Measurements from ENCODE around the gene SYCP2.

The SYCP2 gene

DNA sequence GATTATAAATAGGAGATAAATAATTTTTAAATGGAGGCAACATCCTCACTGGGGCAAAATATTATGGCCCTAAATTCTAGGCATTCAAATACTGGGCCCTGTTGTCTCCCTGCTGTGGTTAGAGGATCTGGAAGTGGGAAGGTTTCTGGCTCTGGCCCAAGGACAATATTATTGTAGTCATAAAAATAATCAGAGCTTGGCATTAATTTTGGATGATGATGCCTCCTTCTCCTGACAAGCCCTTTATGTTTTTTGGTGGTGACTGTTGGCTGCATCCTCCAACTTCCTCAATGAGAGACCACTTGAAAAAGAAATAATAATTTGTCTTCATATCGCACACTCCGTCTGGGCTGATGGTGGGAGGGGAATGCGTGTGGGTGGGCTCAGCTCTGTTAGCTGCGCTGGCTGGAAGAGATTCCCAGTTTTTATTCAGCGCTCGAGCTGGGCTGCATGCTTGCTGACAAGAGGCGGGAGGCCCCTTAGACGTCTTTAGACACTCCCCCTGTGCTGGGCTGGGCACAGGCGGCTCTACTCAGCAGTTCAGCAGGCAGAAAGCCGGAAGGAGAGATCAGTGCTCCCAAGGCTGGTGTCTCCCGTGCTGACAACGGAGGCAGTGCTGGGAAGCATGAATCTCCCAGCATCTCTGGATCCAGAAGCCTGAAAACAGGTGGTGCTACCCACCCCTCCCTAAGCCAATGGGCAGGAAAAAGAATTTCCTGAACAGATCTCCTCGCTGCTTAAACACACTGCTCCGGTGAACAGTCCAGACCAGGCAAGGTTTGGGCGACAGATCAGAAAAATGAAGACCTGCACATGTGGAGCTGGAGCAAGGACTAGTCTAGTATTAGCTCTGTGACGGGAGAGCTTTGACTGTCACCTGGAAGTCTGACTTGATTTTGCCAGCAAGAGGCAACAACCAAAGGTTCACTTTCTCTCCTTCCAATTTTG lies 97.7 kb downstream of the SYCP2 start:
- DNase-seq (ENCODE audit: low read depth) = no peak

DNA sequence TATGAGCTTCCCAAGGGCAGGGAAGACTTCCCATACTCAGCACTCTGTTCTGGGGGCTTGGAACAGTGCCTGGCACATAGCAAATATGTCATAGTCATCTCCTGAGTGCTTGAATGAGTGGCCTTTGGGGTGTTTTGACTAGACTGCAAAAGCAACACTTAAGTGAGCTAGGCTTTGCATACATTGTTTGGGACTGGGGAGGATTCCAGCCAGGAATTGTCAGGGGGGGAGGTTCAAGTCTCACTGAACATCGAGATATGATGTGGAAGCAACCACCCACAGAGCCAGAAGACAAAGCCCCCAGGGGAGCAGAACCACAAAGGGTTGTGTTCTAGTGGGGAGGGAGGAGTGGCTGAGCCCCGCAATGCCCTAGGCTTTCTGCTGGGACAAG lies 98.4 kb downstream of the SYCP2 start:
- no peak for DNase-seq (ENCODE audit: low read depth)

DNA sequence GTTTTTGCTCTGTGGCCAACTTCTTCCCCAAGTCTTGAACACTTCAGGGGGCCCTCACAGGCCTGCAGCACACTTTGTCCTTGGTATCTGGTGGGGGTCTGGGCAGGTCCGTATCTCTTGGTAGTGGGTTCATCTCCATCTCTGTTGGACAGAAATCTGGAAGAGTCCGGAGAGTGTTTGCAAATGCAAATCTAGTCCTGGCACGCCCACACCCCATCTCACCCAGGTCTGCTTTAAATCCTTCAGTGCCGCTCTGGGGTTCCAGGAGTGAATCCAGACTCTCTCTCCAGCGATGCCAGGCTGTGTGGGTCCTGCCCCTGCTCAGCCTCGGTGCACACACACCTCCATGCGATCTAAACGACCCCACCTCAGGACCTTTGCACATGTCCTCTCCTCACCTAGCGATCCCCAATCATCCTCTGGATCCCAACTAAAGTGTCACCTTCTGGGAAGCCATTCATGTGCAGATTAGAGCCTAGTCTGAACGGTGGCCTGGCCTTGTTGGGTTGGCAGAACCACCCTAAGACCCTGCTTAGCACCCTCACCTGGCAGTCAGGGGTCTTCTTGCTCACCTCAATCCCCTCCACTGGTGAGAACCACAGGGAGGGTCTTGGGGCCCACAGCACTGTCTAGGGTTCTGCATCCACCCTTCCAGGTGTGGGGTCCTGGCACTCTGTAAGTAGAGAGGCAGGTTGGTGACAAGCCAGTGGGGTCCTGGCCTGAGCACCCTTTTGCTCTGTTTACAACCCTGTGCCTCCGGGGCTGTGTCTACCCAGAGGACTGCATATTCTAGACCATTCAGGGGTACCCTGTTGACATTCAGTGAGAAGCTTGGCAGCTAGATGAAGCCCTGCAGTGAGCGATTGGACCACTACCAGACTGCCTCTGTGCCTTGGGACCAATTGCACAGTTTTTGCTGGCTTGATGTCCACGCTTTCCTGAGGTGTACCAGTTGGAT lies 100.8 kb downstream of the SYCP2 start:
- DNase-seq (ENCODE audit: low read depth) = no peak

DNA sequence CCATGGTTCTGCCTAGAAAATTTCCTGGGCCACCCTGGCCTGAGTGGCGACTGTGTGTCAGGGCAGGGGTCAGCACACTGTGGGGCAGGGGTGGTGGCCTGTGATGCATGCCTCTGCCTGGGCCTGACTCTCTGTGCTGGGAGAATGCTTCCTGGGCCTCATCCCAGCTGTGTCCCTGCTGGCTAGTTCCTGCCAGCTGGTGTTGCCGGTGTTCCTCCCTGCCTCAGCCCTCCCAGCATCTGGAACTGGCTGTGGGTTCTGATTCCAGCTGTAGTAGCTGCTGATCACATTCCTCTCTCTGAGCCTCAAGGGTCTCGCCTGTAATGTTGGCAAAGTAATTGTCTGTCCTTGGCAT lies 101.5 kb downstream of the SYCP2 start:
- no peak for DNase-seq (ENCODE audit: low read depth)

DNA sequence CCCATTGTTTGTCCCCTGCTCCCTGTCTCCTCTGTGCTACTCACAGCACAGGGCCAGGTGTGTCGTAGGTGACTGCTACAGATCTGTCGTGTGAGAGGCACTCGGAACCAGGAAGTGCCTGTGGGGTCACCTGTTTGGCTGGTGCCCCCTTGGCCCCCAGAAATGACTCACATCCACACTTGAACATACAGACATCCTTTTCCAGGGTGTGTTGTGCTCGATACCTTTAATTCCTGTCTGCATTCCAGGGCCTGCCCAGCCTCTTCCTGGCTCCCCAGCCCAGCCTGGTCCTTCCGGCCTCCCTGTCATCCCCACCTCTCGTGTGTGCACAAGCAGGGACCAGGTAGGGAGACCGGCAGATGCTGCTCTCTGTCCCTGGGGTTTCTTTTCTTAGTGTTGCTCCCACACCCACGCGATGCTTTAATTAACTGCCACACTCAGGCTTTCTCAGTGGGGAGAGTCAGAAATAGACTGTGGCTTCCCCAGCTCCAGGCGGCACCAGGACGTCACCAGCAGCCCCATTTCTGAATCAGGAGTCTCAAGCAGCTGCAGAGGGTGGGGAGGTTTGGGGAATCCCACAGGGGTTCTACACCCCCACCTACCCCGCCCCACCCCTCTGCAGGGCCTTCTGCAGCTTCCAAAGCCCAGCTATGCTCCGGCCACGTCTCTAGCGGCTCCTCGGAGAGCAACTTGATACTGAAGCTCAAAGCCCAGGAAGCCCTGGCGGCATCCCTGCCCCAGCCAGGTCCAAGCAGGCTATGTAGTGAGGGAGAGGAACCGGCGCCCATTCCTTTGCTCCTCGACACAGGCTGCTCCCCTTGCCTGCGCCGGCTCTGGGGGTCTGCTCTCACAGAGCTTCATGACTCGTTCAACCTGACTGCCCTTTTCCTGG lies 102.2 kb downstream of the SYCP2 start:
- no peak for DNase-seq (ENCODE audit: low read depth)

DNA sequence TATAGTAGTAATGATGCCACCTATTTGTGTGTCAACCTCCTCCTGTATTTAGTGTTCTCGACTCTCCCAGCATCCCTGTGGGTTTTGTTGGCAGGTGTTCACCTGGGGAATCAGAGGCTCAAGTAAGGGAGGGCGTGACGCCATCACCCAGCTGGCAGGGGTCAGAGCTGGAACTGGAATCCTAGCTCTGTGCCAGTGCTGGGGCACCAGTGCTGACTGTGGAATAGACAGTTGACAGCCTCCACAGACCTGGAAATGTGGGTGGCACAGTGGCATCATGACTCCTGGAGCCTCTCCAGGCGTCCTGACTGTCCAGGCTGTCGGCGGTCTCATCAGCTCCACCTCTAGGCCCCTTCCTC lies 102.8 kb downstream of the SYCP2 start:
- DNase-seq (ENCODE audit: low read depth) = no peak

DNA sequence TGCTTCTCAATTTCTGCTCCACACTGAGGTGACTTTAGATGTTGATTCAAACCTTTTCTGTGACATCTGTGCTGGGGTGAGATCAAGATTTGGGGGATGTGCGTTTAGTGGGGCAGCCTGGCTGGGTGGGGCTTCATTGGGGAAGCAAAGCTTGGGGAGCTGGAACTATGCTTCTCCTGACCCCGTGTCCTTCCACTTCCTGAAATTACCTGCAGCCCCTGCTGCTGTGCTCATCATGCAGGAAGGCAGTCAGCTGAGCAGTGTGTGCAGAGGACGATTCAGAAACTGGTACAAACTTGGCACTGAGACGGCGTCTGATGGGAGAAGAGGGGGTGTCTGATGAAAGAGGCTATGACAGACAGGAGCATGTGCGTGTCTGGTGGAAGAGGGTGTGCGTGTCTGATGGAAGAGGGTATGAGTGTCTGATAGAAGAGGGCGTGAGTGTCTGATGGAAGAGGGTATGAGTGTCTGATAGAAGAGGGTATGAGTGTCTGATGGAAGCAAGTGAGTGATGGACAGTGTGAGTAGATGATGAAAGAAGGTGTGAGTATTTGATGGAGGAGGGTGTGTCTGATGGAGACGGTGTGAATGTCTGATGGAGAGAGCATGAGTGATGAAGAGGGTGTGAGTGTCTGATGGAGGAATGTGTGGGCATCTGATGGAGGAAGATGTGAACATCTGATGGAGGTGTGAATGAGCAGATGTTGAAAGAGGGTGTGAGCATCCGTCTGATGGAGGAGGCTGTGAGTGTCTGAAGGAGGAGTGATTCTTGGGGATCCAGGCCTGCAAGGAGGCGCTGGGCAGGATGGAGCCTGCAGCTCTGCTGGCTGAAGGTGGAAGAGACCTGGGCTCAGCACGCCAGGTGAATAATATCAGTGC lies 103.4 kb downstream of the SYCP2 start:
- no peak for DNase-seq (ENCODE audit: low read depth)

DNA sequence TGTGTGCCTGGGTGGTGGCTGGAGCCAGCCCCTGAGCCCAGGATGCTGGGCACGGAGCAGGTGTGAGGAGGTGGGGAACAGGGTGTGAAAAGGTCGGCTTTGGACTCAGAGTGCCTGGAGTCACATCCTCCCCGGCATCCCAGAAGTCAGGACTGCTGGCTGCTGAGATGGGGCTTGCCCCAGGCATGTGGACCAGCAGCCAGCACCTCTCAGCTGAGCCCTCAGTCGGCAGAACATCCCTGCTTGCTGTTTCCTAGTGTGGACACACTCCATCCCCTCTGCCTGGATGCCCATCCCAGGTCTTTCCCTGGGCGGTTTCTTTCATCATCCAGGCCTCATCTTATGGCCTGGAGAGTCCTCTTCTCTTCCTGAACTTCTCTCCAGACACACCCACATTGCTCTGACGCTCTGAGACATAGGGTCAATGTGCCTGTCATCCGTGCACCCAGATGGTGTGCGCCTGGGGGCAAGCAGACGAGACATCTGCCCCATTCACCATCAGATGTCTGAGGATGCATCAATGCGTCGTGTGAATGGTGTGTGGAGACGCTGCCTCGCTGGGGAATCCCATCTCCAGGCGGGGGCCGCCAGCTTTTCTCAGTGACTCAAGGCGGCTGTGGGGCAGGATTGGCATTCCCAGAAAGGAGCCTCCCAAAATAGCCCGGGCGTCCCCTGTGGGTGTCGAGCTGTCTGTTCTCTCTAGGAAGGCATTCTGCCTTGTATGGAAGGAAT lies 104.2 kb downstream of the SYCP2 start:
- DNase-seq (ENCODE audit: low read depth) = no peak

DNA sequence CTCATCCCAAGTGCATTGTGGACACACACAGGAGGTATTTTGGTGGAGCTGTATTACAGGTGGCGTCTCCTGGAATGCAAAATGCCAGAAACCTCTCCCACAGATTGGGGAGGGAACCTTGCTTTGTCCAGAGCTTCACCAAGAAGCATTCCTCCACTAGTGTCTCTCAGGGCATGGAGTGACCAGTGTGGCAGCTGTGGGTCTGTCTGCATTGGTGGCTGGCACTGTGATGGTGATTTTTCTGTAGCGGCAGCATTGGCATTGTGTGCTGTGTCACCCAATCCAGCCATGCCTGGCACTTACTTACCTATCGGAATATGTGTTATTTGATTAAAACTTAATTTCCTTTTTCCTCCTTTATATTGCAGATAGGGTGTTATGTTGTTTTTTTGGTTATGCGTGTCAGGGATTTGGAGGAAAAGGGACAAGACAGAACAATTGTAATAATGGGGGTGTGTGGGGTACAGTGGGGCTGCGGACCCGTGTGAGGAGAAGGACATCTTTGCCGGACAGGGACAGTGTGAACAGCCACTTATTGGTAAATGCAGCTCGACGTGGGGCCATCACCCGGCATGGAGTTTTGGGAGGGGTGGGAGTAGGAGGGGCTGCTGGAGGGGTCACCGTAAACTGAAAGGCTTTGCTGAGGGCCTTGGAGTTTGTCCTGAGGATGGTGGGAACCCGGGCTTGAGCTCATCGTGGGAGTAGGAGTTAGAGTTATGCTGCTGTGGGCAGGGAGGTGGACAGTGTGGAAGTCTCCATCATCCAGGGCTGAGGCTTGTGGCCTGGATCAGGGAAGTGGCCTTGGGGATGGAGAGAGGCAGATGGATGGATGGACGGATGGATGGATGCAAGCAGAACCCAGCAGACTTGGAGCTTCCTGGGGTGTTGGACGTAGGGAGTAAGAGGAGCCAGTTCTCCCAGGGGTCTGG lies 105.0 kb downstream of the SYCP2 start:
- DNase-seq (ENCODE audit: low read depth) = no peak

DNA sequence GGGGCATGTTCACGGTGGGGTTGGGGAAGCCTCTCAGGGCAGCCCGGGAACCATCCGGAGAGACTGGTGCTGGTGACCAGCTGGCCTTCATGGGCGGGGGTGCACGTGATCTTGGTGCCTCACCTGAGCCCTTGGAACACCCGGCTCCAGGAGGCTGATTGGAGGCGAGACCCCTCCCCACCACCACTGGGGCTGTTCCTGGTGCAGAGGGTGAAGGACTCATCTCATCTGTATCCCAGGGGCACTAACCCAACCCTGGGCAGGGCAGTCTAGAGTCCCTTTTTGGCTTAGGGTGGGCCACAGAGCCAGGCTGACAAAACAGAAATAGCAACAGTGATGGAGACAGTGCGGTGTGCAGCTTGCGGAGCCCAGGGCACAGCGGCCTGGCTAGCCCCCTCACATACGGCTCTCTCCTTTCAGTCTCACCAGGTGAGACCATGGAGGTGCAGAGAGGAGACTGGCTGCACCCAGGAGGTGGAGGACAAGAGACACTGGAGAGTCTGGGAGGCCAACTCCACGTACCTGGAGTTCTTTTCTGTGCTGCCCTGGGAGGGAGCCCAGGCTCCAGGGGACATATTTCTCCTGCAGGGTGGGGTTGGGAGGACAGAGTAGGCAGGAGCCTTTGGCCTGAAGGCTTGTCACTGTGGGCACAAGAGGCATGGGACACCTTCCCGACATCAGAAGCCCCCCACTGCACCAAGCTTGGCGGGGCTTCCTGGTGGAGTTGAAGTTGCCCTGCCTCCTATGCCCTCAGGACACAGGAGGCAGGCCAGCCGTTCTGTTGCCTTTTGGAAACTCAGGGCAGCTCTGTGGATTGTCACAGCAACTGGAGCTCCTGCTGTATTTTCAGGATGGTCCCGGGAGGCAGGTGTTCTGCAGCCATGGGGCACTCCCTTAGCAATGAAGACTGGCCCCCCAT lies 106.0 kb downstream of the SYCP2 start:
- DNase-seq (ENCODE audit: low read depth) = no peak

DNA sequence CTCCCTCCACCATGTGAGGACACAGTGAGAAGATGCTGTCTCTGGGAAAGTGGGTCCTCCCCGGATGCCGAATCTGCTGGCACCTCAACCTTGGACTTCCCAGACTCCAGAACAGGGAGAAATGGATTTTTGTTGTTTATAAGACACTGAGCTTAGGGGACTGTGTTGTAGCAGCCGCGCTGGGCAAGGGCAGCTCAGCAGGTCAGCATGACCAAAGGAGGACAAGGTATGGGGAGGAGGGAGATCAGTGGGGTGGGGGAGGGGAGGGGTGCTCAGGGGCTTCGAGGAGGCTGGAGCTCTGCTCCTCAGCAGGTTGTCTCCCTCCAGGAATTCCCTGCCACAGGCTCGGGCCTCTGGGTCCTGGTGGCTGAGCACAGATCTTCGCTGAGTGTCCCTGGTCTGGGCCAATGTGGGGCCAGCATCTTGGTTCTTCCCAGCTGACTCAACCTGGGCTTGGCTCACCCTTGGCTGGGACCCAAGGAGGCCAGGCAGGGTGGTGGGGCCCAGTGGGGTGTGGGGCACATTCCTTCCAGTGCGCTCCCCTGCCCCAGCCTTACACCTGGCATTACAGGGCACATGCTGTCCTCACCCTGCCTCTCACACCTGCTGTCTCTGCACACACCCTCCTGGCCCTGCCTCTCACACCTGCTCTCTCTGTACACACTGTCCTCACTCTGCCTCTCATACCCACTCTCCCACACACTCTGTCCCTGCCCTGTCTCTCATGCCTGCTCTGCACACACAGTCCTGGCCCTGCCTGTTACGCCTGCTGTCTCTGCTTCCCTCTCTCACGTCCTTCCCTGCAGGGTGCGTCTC lies 107.3 kb downstream of the SYCP2 start:
- DNase-seq (ENCODE audit: low read depth) = no peak

DNA sequence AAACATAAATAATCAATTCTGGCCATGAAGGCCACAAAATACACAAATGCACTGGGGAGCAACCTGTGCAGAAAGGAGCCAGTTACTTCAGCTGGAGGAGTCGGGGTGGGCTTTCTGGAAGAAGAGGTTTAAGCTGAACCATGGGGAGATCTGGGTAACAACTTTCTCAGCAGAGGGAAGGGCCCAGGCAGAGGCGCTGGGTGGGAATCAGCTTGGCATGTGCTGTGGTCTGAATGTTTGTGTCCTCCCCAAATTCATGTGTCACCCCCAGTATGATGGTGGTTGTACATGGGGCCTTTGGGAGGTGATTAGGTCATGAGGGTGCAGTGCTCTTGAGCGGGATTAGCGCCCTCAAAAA lies 107.9 kb downstream of the SYCP2 start:
- no peak for DNase-seq (ENCODE audit: low read depth)

DNA sequence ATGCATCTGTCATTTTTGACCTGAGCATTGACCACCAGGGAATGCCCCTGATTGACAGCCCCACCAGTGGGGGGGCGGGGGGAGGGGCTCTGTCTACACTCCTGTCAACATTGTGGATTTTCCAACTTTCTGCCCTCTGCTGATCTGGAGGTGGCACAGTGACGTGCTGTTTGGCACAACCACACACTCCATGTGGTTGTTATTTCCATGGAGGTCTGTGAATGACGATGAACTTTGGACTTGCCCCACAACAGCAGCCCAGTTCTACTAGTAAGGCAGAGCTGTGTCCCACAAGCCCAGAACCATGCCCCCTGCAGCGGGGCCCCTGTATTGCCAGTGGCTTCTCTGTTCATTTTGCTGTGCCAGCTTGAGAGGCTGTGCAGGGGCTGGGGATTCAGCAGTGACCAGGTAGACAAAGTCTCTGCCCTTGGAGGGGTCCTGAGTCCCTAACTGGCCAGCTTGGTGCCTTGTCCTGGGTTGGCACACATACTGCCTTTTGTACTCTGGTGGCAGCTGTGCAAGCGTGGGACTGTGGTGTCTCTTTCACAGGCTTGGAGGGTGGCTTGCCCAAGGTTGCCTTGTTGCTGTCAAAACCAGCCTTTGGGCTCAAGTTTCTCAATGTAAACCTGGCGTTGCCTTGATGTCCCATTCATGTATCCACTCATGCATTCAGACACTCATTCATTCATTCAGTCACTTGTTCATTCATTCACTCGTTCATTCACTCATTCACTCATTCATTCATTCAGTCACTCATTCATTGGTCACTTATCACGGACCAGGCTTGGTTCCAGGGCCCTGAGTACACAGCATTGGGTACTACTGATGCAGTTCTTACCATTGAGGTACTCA lies 108.5 kb downstream of the SYCP2 start:
- DNase-seq (ENCODE audit: low read depth) = no peak

DNA sequence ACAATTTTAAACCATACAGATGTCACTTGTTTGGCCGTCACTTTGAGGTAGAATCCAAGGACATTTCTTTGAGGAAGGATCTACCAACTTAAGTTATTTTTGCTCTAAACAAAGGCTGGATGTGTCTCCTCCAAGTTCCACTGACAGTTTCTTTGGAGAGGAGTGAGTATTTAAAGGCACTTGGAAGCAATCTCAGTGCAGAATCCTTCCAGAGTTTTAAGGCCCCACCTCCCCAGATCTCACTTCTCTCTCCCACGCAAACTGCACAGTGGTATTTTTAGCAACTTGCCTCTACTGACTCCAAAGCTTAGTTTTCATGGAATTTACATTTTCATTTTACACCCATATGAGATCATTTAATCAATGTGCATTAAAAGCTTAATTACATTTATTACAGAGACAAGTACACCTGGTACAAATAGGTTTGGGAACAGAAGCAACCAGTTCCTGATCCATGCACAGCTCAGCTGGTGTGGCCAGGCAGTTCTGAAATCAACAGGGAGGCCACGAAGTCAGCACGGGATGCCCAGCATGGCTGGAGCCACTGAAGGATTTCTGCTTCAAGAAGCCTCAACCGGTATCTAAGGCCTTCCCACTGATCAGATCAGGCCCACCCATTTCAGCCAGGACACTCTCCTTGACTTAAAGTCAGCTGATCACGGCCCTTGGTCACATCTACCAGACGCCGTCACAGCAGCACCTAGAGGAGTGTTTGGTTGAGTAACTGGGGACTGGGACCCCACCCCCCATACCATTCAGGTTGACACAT lies 109.8 kb downstream of the SYCP2 start:
- DNase-seq (ENCODE audit: low read depth) = no peak

DNA sequence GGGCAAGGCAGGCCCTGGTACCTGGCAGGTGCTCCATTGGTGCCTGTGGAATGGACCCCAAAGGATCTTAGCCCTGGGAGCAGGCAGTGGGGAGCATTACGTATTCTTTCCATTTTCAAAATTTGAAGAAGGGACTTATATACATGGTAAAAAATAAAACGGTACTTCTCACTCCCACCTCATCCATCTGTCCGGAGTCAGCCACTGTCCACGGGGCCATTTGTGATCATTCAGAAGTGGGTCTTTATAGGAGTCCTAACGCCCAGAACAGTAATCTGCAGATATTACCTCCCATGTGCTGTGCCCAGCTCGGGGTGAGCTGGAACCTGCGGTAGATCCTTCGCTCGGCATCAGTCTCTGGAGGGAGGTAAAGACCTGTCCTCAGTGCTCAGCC lies 110.4 kb downstream of the SYCP2 start:
- DNase-seq (ENCODE audit: low read depth) = no peak
